Hepatocyte (in vitro differentiated cells): ENCODE data around the gene DUSP16.

Experiments used
- EZH2 ChIP-seq: fragments of 200-600 bp; sonication (generic); IDR thresholded peaks from 2 replicates; pipeline ENCODE4 v1.6.1; 2016; ENCODE audit warnings: antibody characterized with exemption, mild to moderate bottlenecking, borderline replicate concordance
- TF ChIP-seq, protein P1 (sequence below): fragments of 200-600 bp; sonication (generic); IDR thresholded peaks from 2 replicates; pipeline ENCODE4 v1.5.1; 2016; ENCODE audit warnings: antibody characterized with exemption, mild to moderate bottlenecking; ENCODE audit not compliant: poor library complexity

GRCh38 chr12:12499909-12500604, 62.6 kb downstream of the DUSP16 start:
- TF ChIP-seq EZH2: no peak
- TF ChIP-seq, protein P1, sequence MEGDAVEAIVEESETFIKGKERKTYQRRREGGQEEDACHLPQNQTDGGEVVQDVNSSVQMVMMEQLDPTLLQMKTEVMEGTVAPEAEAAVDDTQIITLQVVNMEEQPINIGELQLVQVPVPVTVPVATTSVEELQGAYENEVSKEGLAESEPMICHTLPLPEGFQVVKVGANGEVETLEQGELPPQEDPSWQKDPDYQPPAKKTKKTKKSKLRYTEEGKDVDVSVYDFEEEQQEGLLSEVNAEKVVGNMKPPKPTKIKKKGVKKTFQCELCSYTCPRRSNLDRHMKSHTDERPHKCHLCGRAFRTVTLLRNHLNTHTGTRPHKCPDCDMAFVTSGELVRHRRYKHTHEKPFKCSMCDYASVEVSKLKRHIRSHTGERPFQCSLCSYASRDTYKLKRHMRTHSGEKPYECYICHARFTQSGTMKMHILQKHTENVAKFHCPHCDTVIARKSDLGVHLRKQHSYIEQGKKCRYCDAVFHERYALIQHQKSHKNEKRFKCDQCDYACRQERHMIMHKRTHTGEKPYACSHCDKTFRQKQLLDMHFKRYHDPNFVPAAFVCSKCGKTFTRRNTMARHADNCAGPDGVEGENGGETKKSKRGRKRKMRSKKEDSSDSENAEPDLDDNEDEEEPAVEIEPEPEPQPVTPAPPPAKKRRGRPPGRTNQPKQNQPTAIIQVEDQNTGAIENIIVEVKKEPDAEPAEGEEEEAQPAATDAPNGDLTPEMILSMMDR: no peak
